Panc1 (cell line): ENCODE results near the gene MYL3. TPM values are rescaled to one million over a fixed set of nuclear protein-coding genes. Genes with fewer than 3 reads are reported as not detected.

Experiments used
- ATAC-seq: fragments of 200-7000 bp; cut with Tn5 transposase; 2 replicates; pipeline ENCODE4 v1.9.1; 2020; ENCODE audit warnings: mild to moderate bottlenecking, moderate library complexity
- BruUV-seq: library from RNA; stranded (reverse); fragments of 400-500 nt; replicated peaks from 2 replicates; lab custom pipeline; 2021; lab: Mats Ljungman, UMichigan
- CTCF ChIA-PET: fragments of 300-600 bp; sonication (Branson Sonifier 250); formaldehyde crosslinking; loops from one replicate; lab custom pipeline; 2022; ENCODE audit warnings: antibody characterized with exemption; lab: Charles Lee
- POLR2A ChIA-PET: fragments of 300-600 bp; sonication (Branson Sonifier 250); formaldehyde crosslinking; loops from one replicate; lab custom pipeline; 2022; ENCODE audit warnings: antibody characterized with exemption; lab: Charles Lee
- DNase-seq: peaks from one replicate; pipeline ENCODE4 v3.0.0-alpha.2; 2010; ENCODE audit warnings: low read depth, low spot score
- H3K27ac ChIP-seq: 2 replicates; pipeline ENCODE4 v1.5.1; 2011; ENCODE audit warnings: mild to moderate bottlenecking, low read length, inconsistent platforms
- H3K27me3 ChIP-seq: fragments of 200-500 bp; sonication (Bioruptor generic); 2 replicates; pipeline ENCODE4 v1.6.0; 2014; ENCODE audit warnings: low read length, inconsistent platforms; ENCODE audit not compliant: control insufficient read depth, insufficient read depth
- H3K36me3 ChIP-seq: fragments of 200-500 bp; sonication (Bioruptor generic); 2 replicates; pipeline ENCODE4 v1.5.1; 2014; ENCODE audit warnings: inconsistent platforms, mild to moderate bottlenecking, low read length, moderate library complexity; ENCODE audit not compliant: control insufficient read depth, insufficient read depth
- H3K4me1 ChIP-seq: 2 replicates; pipeline ENCODE4 v1.5.1; 2011; ENCODE audit warnings: inconsistent platforms, mild to moderate bottlenecking, low read length, moderate library complexity; ENCODE audit not compliant: control insufficient read depth, insufficient read depth
- H3K4me3 ChIP-seq, 2 experiments: 2 replicates each; pipeline ENCODE4 v1.5.1; 2011 to 2012; ENCODE audit warnings: low read depth in 2 of 2, low read length in 2 of 2, mild to moderate bottlenecking in 2 of 2, inconsistent platforms in 1 of 2, moderate library complexity in 1 of 2
- H3K9me3 ChIP-seq: fragments of 200-500 bp; sonication (Bioruptor generic); 2 replicates; pipeline ENCODE4 v1.5.1; 2014; ENCODE audit warnings: low read depth, mild to moderate bottlenecking, inconsistent platforms, low read length, moderate library complexity; ENCODE audit not compliant: control insufficient read depth, insufficient read depth
- CTCF ChIP-seq: fragments of 450-650 bp; IDR thresholded peaks from 2 replicates; pipeline ENCODE4 v1.5.1; 2017; ENCODE audit warnings: mild to moderate bottlenecking
- POLR2AphosphoS5 ChIP-seq: IDR thresholded peaks from 2 replicates; pipeline ENCODE4 v1.6.1; 2012; ENCODE audit warnings: mild to moderate bottlenecking, low read depth, low read length, moderate library complexity
- REST ChIP-seq, 2 experiments: IDR thresholded peaks; 2 replicates each; pipeline ENCODE4 v1.6.1; 2011 to 2012; ENCODE audit warnings: low read depth in 2 of 2, control low read depth in 1 of 2, low read length in 1 of 2, mild to moderate bottlenecking in 1 of 2, moderate library complexity in 1 of 2; ENCODE audit not compliant: insufficient read depth in 1 of 2
- SIN3A ChIP-seq: IDR thresholded peaks from 2 replicates; pipeline ENCODE4 v1.6.1; 2012; ENCODE audit warnings: low read depth, mild to moderate bottlenecking, low read length, moderate library complexity, borderline replicate concordance; ENCODE audit not compliant: insufficient read depth
- in situ Hi-C: cut with HindIII; loops from 2 replicates; pipeline ENCODE4 v1.10.0; 2016; ENCODE audit warnings: low sequenced_read_pairs, low pct_unique_long_range_greater_than_20kb
- intact Hi-C: fragments of 100-400 bp; cut with micrococcal nuclease; formaldehyde crosslinking; loops from one replicate; pipeline ENCODE4 v1.10.0; 2022; ENCODE audit not compliant: unreplicated experiment
- total RNA-seq: library from RNA; stranded (reverse); gene quantifications from one replicate; pipeline ENCODE4 v1.2.1, GENCODE V29; 2021; ENCODE audit not compliant: unreplicated experiment

Gene MYL3
- total RNA-seq, 1 experiment from 2014 or later = not detected

GRCh38 chr3:46849045-46849631 lies 14.1 kb downstream of the MYL3 start:
- CTCF ChIA-PET = interaction anchor here (0.5 kb wide), 1 partner anchor 16 kb away, joined by 6 read pairs; no protein-coding TSS in a partner anchor
- ATAC-seq = no peak
- no peak for DNase-seq
- Histone ChIP-seq H3K4me3 (no peak overlapping the region), H3K27ac (no peak overlapping the region), H3K36me3 (no peaks in the 10 kb centered on the region), H3K9me3 (no peaks in the 10 kb centered on the region), H3K27me3 (no peaks in the 10 kb centered on the region), H3K4me1 (no peaks in the 10 kb centered on the region)
- POLR2A ChIA-PET = no interaction called here
- intact Hi-C loops = no loop called here
- in situ Hi-C loops = no loop called here
- no TSS peak for BruUV-seq
- TF ChIP-seq REST (IDR thresholded peaks at IDR 0.05; ENCODE audit: insufficient read depth in 1 of 2, low read depth in 2 of 2, low read length in 1 of 2) (no peak), CTCF (no peak)

GRCh38 chr3:46848271-46849044 lies 14.8 kb downstream of the MYL3 start:
- H3K27me3 ChIP-seq = no peaks in the 10 kb centered on the region
- H3K27ac ChIP-seq = no peak overlapping the region
- no peaks in the 10 kb centered on the region for H3K4me1 ChIP-seq
- ChIA-PET CTCF (no interaction called here), POLR2A (no interaction called here)
- TF ChIP-seq SIN3A (no peak), CTCF (no peak; the same call in 1 of the 2 replicates), POLR2AphosphoS5 (no peak)
- DNase-seq = no peak
- in situ Hi-C loops (no loop called here), intact Hi-C loops (no loop called here)
- ATAC-seq = no peak
- no peaks in the 10 kb centered on the region for H3K36me3 ChIP-seq
- no peak overlapping the region for H3K4me3 ChIP-seq
- BruUV-seq = no TSS peak
- no peaks in the 10 kb centered on the region for H3K9me3 ChIP-seq
